ENCODE data around the gene BCL11B. TPM values are rescaled to one million over a fixed set of nuclear protein-coding genes. Genes with fewer than 3 reads are reported as not detected.

The BCL11B gene
- polyA plus RNA-seq, 1 experiment: not detected

- no peak for TF ChIP-seq CTCF (IDR thresholded peaks at IDR 0.05; ENCODE audit: insufficient read depth, low read depth, low read length)
- no peaks in the 10 kb centered on the region for H3K36me3 ChIP-seq (ENCODE audit: control insufficient read depth, insufficient read depth, low read length)
- no peak for DNase-seq (ENCODE audit: low read depth)
- ChIA-PET CTCF (no interaction called here), POLR2A (no interaction called here)
- H3K4me3 ChIP-seq (ENCODE audit: low read depth, low read length): no peak overlapping the region
- H3K27me3 ChIP-seq (ENCODE audit: control insufficient read depth, insufficient read depth, low read length): no peaks in the 10 kb centered on the region
Measured at GRCh38 chr14:99260116-99260515, 11.9 kb downstream of the BCL11B start.

- Histone ChIP-seq H3K27me3 (ENCODE audit: control insufficient read depth, insufficient read depth, low read length) (no peaks in the 10 kb centered on the region), H3K36me3 (ENCODE audit: control insufficient read depth, insufficient read depth, low read length) (no peaks in the 10 kb centered on the region), H3K4me3 (ENCODE audit: low read depth, low read length) (no peak overlapping the region)
- ChIA-PET CTCF (interaction anchor here (0.6 kb wide), 1 partner anchor 287 kb away, joined by 3 read pairs; no protein-coding TSS in a partner anchor), POLR2A (no interaction called here)
- DNase-seq (ENCODE audit: low read depth): no peak
- TF ChIP-seq CTCF (IDR thresholded peaks at IDR 0.05; ENCODE audit: insufficient read depth, low read depth, low read length): no peak
Measured at GRCh38 chr14:99258876-99259726, 12.9 kb downstream of the BCL11B start.

- CTCF ChIA-PET: no interaction called here
- no peak for TF ChIP-seq CTCF (IDR thresholded peaks at IDR 0.05; ENCODE audit: insufficient read depth, low read depth, low read length)
- no peak for DNase-seq (ENCODE audit: low read depth)
- H3K4me3 ChIP-seq (ENCODE audit: low read depth, low read length): no peak overlapping the region
- no peaks in the 10 kb centered on the region for H3K27me3 ChIP-seq (ENCODE audit: control insufficient read depth, insufficient read depth, low read length)
- POLR2A ChIA-PET: no interaction called here
- H3K36me3 ChIP-seq (ENCODE audit: control insufficient read depth, insufficient read depth, low read length): no peaks in the 10 kb centered on the region
Measured at GRCh38 chr14:99258341-99258861, 13.6 kb downstream of the BCL11B start.

- Histone ChIP-seq H3K27me3 (ENCODE audit: control insufficient read depth, insufficient read depth, low read length) (no peaks in the 10 kb centered on the region), H3K36me3 (ENCODE audit: control insufficient read depth, insufficient read depth, low read length) (no peaks in the 10 kb centered on the region), H3K4me3 (ENCODE audit: low read depth, low read length) (no peak overlapping the region)
- POLR2A ChIA-PET: no interaction called here
- DNase-seq (ENCODE audit: low read depth): no peak
- no peak for TF ChIP-seq CTCF (IDR thresholded peaks at IDR 0.05; ENCODE audit: insufficient read depth, low read depth, low read length)
- CTCF ChIA-PET: no interaction called here
Measured at GRCh38 chr14:99257673-99258221, 14.2 kb downstream of the BCL11B start.

- ChIA-PET CTCF (interaction anchor here (1.0 kb wide), 1 partner anchor 9 kb away, joined by 3 read pairs; no protein-coding TSS in a partner anchor), POLR2A (no interaction called here)
- TF ChIP-seq CTCF (IDR thresholded peaks at IDR 0.05; ENCODE audit: insufficient read depth, low read depth, low read length): no peak
- H3K36me3 ChIP-seq (ENCODE audit: control insufficient read depth, insufficient read depth, low read length): no peaks in the 10 kb centered on the region
- H3K4me3 ChIP-seq (ENCODE audit: low read depth, low read length): no peak overlapping the region
- no peak for DNase-seq (ENCODE audit: low read depth)
- H3K27me3 ChIP-seq (ENCODE audit: control insufficient read depth, insufficient read depth, low read length): no peaks in the 10 kb centered on the region
Measured at GRCh38 chr14:99257122-99257672, 14.8 kb downstream of the BCL11B start.

Measured in BJ (cell line).